Measurements from ENCODE around the gene TM4SF4.

The TM4SF4 gene

GRCh38 chr3:149455366-149455765 lies 19.1 kb upstream of the TM4SF4 start:
- DNase-seq (ENCODE audit: low spot score) = no peak

DNA sequence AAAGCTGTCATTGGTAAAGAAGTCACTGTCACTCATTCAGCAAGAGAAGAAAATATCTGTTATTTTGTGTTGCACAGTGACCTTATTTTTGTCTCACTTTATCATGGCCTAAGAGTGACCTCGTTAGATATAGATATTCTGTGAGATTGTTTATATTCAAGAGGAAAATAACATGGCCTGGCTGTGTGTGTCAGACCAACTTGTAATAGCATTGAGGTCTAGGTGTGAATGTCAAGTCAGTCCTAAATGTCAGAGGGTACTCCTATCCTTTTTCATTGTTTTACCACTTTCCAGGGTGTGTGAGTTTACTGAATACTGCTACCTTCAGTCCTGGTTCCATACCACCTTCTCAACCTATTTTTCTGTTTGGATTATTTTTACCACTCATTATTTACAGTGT lies 18.5 kb upstream of the TM4SF4 start:
- DNase-seq (ENCODE audit: low spot score) = no peak

GRCh38 chr3:149459491-149460059 lies 14.9 kb upstream of the TM4SF4 start:
- no peak for DNase-seq (ENCODE audit: low spot score)

GRCh38 chr3:149460117-149460516 lies 14.4 kb upstream of the TM4SF4 start:
- no peak for DNase-seq (ENCODE audit: low spot score)

- no peak for DNase-seq (ENCODE audit: low spot score)
Observed at GRCh38 chr3:149462051-149462450, 12.4 kb upstream of the TM4SF4 start.

DNA sequence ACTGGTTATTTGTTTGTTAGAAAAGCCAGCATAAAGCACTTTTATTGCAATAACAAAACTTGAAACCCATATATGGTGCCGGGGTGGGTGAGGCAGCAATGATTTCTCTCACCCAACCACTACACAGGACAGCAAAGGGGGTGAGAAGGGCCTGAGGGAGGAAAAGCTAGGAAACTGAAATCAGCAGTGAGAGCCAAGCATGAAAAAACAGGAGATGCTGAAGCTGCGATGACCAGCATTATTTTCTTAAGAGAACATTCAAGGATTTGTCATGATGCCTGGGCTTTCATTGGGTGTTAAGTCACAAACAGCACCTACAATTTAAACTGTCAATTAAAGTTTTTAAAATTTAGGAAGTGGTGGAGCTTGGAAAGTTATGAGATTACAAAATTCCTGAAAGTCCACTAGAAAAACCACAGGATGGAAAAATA lies 11.9 kb upstream of the TM4SF4 start:
- no peak for DNase-seq (ENCODE audit: low spot score)

GRCh38 chr3:149463921-149464320 lies 10.6 kb upstream of the TM4SF4 start:
- DNase-seq (ENCODE audit: low spot score) = no peak

GRCh38 chr3:149464542-149465328 lies 9.8 kb upstream of the TM4SF4 start:
- DNase-seq (ENCODE audit: low spot score) = no peak

DNA sequence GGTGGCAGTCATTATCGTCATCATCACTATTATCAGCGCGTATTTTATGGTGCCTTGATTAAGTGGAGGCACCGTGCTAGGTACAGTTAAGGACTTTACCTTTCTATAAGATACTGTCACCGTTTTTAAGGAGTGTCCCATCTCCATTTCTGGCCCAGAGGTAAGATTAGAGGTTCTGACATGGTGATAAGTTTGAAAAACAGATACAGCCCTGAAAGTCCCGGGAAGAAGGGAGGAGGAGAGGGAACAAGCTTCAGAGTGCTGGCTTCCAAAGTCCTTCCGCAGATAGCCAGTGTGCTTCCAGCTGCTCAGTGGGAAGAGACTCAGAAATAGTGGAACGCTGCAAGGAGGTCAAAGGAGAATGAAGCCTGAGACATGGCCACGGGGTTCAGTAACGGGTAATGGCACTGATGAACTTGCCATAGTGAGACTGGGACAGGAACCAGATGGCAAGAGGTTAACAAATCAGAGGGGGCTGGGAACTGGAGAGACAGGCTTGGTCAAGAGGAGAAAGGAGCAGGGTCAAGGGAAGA lies 9.1 kb upstream of the TM4SF4 start:
- DNase-seq (ENCODE audit: low spot score) = no peak

DNA sequence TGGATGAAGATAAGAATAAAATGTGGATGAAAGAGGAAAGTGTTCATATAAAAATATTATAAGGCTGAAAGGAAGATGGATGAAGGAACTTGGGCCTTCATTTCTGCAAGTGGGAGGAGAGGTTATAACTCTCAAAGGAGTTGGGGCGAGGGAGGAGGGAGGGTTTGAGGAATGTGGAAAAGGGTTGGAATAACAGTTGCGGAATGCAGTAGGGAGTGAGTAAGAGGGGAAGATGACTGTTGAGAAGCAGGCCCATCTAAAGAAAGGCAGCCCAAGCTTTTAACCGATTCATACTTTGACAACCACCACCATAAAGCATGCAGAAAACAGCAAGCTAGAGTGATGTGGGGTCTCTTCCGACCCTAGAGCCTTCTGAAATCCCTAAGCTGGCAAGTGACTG lies 8.3 kb upstream of the TM4SF4 start:
- no peak for DNase-seq (ENCODE audit: low spot score)

DNA sequence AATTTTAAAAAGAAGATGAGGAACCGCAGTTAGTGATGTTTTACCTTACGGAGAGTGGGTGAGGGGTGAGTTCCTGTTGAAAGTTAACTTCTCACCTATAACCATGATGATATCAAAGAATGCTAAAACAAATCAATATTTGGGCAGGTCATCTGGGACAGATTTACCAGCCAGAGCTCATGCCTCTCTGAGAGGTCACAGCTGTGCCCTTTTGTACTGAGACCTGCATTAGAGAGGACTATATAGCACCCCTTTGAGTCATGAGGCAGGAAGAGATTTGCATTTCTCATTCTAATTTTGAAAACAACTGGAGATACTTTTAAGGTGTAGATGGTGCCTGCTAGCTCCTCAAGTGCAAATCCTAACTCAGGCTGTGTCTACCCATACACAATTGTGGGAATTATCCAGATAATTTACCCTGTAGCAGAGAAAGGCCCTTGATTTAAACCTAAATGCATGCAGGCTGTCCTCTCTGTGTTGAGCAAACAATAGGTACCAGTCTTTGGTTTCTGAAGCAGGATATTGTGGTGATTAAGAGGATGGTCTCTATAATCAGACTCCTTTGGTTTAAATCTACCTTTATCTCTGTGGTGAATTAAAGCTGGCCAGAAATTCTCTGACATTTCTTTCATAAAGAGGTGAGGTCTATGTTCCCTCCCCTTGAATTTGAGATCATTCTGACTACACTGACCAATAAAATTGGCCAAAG lies 5.8 kb upstream of the TM4SF4 start:
- DNase-seq (ENCODE audit: low spot score) = no peak

DNA sequence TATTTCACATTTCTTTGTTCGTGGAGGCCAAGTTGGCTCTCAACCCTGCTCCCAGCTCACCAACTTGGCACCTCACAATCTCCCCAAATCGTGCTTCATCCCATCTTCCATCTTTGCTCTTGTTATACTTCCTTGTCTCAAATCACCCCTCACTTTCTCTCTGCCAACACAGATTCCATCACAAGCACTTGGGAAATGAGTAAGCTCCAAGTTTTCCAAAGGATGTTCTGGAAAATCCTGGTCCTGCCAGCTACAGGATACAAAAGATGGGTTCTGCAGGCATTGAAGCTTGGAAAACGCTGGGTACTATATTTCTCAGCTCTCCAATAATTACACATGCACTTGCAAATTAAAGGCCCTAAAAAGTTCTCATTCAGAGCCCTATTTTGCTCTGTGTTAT lies 4.1 kb upstream of the TM4SF4 start:
- DNase-seq (ENCODE audit: low spot score) = no peak

GRCh38 chr3:149472030-149472797 lies 2.3 kb upstream of the TM4SF4 start:
- DNase-seq (ENCODE audit: low spot score) = no peak

GRCh38 chr3:149473357-149474249 lies 894 bp upstream of the TM4SF4 start:
- DNase-seq (ENCODE audit: low spot score) = peak; percentile 63

DNA sequence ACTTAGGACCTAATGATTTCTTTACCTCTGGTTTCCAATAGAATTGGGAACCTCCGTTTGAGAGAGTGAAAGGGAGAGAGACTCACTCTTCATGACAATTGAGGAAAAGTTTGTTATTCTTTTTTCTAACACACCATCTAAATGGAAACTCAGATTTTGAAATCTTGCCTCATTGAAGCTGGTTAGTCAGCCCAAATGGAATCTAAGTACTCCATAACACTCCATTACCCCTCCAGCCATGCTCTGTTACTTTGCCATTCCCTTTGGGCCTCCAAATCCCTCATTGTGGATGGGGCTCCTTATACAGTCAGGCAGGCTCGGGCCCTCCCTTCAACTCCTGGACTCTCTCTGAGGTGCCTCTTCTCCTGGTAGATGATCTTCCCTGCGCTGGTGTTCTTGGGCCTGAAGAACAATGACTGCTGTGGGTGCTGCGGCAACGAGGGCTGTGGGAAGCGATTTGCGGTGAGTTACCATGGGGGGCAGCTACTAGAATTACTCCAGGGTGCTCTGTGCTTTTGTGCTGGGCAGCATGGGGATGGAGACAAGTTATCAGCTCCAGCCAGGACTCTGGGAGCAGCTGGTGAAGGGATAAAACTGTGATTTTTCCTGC lies 1.1 kb downstream of the TM4SF4 start:
- no peak for DNase-seq (ENCODE audit: low spot score)

DNA sequence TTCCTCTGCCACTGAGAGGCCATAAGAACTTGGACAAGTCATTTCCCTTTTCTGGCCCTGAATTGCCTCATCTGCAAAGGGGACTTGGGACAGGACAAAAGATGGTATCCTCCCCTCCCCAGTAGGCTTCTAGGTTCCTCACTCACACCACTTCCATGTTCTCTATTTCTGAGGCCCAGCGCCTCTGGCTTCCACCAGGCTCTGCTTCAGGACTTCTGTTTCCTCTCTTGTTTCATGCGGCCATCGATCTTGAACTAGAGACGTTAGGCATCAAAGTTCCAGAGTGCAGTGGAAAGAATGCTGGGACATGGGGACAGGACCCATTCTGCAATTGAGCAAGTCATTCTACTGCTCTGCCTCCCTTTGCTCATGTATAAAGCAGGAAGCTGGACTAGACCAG lies 1.7 kb downstream of the TM4SF4 start:
- no peak for DNase-seq (ENCODE audit: low spot score)

DNA sequence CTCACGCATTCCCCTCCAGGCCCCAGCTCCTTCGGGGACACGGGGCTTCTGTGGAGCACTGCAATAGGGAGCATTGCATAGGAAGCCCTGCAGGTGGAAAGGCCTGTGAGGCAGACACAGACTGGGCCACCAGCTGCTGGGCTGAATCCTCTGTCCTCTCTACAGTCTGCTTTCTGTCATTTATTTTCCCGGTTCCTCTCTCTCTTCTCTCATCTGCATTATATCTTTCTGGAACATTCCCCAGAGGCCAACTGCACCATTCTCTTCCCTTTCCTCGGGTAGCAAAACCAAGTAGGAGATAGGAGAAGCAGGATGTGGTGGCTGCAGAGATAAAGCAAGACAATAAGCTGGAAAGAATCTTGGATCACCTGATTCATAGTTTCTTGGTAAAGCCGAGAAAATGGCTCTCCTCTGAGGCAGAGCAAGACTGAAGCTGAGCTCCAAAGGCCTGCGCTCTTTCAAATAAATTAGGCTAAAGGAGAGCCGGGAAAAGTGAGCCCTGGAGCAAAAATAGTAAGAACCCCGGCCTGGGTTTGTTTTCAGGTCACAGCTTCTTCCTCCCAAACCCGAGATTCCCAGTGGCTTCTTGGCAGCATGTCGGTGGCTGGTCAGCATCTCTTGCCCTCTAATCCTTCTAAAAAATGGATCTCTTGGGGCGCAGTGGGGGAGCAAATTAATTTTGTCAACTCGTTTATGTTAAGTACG lies 5.3 kb downstream of the TM4SF4 start:
- no peak for DNase-seq (ENCODE audit: low spot score)

DNA sequence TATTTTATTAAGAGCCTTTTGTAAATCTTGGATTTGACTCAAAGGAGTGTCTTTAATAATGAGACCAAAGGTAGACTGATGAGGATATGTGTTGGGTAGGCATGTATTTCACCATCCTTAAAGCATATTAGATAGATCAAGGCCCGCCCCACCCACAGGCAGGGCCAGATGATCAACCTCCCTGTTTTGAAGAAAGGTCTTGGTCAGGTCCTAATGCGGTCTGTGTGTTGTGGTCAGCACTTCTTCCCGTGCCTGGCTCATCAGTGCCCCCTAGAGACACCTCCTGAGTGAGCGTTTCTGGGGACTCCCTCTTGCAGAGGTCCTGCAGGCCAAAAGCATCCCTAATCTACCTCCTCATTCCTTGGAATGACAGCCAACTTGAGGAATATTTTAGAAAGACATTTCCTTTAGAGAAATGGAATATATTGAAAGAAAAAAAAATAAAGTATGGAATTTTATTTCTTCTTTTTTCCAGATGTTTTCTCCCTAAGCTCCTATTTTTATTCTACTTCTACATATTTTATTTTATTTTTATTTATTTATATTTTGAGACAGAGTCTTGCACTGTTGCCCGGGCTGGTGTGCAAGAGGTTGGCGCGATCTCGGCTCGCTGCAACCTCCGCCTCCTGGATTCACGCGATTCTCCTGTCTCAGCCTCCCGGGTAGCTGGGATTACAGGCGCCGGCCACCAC lies 6.0 kb downstream of the TM4SF4 start:
- peak; percentile 81 for DNase-seq (ENCODE audit: low spot score)

DNA sequence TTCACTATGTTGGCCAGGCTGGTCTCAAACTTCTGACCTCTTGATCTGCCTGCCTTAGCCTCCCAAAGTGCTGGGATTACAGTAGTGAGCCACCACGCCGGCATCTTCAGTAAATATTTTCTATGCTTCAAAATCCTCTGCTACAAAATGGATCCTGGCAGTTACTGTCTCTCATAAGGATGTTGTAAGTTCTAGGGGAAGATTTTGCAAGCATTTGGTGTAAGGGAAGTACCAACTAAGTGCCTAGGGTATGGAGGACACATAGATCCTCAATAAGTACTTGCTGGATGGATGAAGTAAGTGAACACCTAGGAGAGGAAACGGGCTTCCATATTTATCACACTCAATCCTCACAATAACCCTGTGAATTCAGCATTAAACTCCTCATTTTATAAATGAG lies 6.6 kb downstream of the TM4SF4 start:
- DNase-seq (ENCODE audit: low spot score) = no peak

DNA sequence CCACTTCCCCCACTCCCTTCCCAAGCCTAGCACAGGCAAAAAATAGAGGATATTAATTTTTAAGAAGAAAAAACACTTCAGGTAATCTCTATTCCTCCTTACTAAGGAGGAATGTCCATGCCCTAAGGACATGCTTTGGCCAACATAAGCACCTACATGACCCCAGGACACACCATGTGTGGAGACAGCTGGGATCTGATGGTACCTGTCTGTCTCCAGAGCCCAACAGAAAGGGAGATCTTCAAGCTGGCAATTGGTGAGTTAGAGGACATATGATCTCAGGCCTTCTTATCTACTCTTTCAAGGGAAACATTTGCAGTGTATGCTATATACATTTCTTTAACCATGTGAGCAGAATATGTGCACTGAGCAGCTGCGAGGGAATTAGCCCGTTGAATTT lies 7.0 kb downstream of the TM4SF4 start:
- no peak for DNase-seq (ENCODE audit: low spot score)
